HepG2 (cell line): ENCODE data around the gene MCF2L. TPM values are rescaled to one million over a fixed set of nuclear protein-coding genes. Genes with fewer than 3 reads are reported as not detected.

ENCODE experiments used
- ARNTL ChIP-seq: sonication (generic); formaldehyde crosslinking; IDR thresholded peaks from 2 replicates; pipeline ENCODE4 v1.4.0; 2020; ENCODE audit warnings: mild to moderate bottlenecking, missing genetic modification reagents
- BCL6 ChIP-seq: IDR thresholded peaks from 2 replicates; pipeline ENCODE4 v1.6.1; 2016; ENCODE audit warnings: missing genetic modification reagents, missing compliant biosample characterization
- CEBPB ChIP-seq: IDR thresholded peaks from 2 replicates; pipeline ENCODE4 v1.6.1; 2011; ENCODE audit warnings: low read depth, low read length, improper control_type of control experiment, borderline replicate concordance
- GLI4 ChIP-seq: sonication (generic); formaldehyde crosslinking; IDR thresholded peaks from 2 replicates; pipeline ENCODE4 v1.5.1; 2020; ENCODE audit warnings: missing genetic modification reagents, mild to moderate bottlenecking, moderate library complexity, borderline replicate concordance
- HNF1A ChIP-seq, 2 experiments: sonication (generic) in 1 of 2; formaldehyde crosslinking in 1 of 2; IDR thresholded peaks; 2 replicates each; pipeline versions ENCODE4 v1.4.0 to v1.6.1; 2016 to 2020; ENCODE audit warnings: borderline replicate concordance in 1 of 2, low read depth in 1 of 2, mild to moderate bottlenecking in 1 of 2, missing genetic modification reagents in 1 of 2
- HNF4G ChIP-seq, 2 experiments: sonication (generic) in 1 of 2; formaldehyde crosslinking in 1 of 2; IDR thresholded peaks; 2 replicates each; pipeline versions ENCODE4 v1.4.0 to v1.6.1; 2011 to 2020; ENCODE audit warnings: borderline replicate concordance in 2 of 2, low read depth in 2 of 2, mild to moderate bottlenecking in 2 of 2, low read length in 1 of 2, missing genetic modification reagents in 1 of 2, moderate library complexity in 1 of 2
- HOXA3 ChIP-seq: sonication (generic); formaldehyde crosslinking; IDR thresholded peaks from 2 replicates; pipeline ENCODE4 v1.5.0; 2020; ENCODE audit warnings: missing genetic modification reagents
- MYC ChIP-seq: sonication (generic); formaldehyde crosslinking; IDR thresholded peaks from 2 replicates; pipeline ENCODE4 v1.9.0; 2021; ENCODE audit warnings: missing genetic modification reagents, borderline replicate concordance
- REPIN1 ChIP-seq: sonication (generic); formaldehyde crosslinking; IDR thresholded peaks from 2 replicates; pipeline ENCODE4 v1.8.0; 2022; ENCODE audit warnings: missing genetic modification reagents, low read depth, mild to moderate bottlenecking, borderline replicate concordance
- SAP130 ChIP-seq: IDR thresholded peaks from 2 replicates; pipeline ENCODE4 v1.6.1; 2016; ENCODE audit warnings: low read depth
- TBL1XR1 ChIP-seq: fragments of 150-350 bp; IDR thresholded peaks from 2 replicates; pipeline ENCODE4 v1.6.1; 2014; ENCODE audit warnings: borderline replicate concordance, low read length; ENCODE audit not compliant: partially characterized antibody
- ZBTB7A ChIP-seq: sonication (generic); formaldehyde crosslinking; IDR thresholded peaks from 2 replicates; pipeline ENCODE4 v1.8.0; 2022; ENCODE audit warnings: mild to moderate bottlenecking, missing genetic modification reagents
- ZFX ChIP-seq: sonication (generic); formaldehyde crosslinking; IDR thresholded peaks from 2 replicates; pipeline ENCODE4 v1.4.0; 2020; ENCODE audit warnings: mild to moderate bottlenecking, low read depth, missing genetic modification reagents, moderate library complexity
- ZNF20 ChIP-seq: sonication (generic); formaldehyde crosslinking; IDR thresholded peaks from 2 replicates; pipeline ENCODE4 v1.4.0; 2020; ENCODE audit warnings: mild to moderate bottlenecking, moderate library complexity, missing genetic modification reagents
- ZNF619 ChIP-seq: sonication (generic); formaldehyde crosslinking; IDR thresholded peaks from 2 replicates; pipeline ENCODE4 v1.4.0; 2020; ENCODE audit warnings: mild to moderate bottlenecking, missing genetic modification reagents
- polyA plus RNA-seq, 8 experiments: library from polyadenylated mRNA; depleted of rRNA in 3 of 8; stranded (reverse) in 7 of 8; unstranded in 1 of 8; fragments of >200 nt; fragmentation: Illumina TruSeq in 4 of 8; extraction: Trizol in 4 of 8; gene quantifications; 2 replicates each; pipeline versions ENCODE4 v1.2.1 to v1.2.3, GENCODE V29; 2011 to 2016; ENCODE audit warnings: low read depth in 4 of 8, missing spikeins in 1 of 8, mixed read lengths in 1 of 8; ENCODE audit not compliant: insufficient read depth in 1 of 8
- total RNA-seq, 5 experiments: library from RNA; depleted of rRNA; stranded (reverse); fragments of >200 nt; fragmentation: Illumina TruSeq; extraction: Trizol; gene quantifications; 2 replicates each; pipeline ENCODE4 v1.2.3, GENCODE V29; 2016; ENCODE audit warnings: low read depth in 1 of 5
- TF ChIP-seq, protein P1 (sequence below): fragments of 450-650 bp; IDR thresholded peaks from 2 replicates; pipeline ENCODE4 v1.6.1; 2017
- TF ChIP-seq, protein P2 (sequence below): fragments of 450-650 bp; IDR thresholded peaks from 2 replicates; pipeline ENCODE4 v1.6.1; 2016
- TF ChIP-seq, protein P3 (sequence below): sonication (generic); formaldehyde crosslinking; IDR thresholded peaks from 2 replicates; pipeline ENCODE4 v1.4.0; 2020; ENCODE audit warnings: mild to moderate bottlenecking, low read depth, missing genetic modification reagents

The MCF2L gene
- total and polyA plus RNA-seq, 2 of the 13 experiments (the other 11 are each of a cell fraction or from before 2014, with no cell fraction given): 19.4 to 28.4 TPM

DNA sequence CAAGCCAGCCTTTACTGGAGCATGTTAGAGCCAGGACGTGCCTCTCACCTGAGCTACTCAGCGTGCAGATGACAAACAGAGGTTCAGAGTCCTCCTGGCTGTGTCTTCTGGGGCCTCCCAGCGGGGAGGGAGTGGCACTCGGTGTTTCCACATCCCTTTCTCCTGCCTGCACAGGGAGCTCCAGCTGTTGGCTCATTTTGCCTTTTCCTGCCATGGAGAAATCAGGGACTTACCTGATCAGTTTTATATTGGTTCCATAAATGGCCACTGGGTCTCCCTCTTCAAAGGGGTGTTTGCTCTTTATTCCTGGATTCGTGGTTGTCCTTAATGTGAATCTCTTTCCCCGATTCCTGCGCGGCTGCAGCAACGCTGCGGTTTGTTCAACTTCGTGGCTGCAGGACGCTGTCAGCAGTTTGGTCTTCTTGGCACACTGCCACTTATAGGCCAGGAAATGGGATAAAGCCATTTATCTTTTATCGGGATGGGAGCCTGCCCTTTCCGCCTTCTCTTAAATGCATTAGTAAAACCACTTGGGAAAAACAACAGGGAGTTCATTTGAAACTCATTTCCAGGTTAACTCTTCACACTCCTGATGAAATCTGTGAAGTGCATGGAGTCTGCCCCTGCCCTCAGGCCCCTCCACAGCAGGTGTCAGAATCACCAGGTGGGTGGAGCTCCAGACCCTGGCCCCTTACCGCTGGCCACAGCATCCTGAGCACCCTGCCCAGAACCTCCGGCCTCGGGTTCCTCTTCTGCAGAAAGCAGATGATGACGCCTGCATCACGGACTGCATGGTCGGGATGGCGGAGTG lies 39.8 kb upstream of the MCF2L start (continued):
- TF ChIP-seq HNF4G (IDR thresholded peaks at IDR 0.05; ENCODE audit: borderline replicate concordance, low read depth, low read length): peak; percentile 82
- 0 out of 2 replicates have a peak, but pooled peaks have one; percentile 50 for TF ChIP-seq HNF4G (CRISPR knock-in tag; IDR thresholded peaks at IDR 0.05; ENCODE audit: borderline replicate concordance, low read depth)
- no peak for TF ChIP-seq HNF1A (IDR thresholded peaks at IDR 0.05; ENCODE audit: low read depth)
- TF ChIP-seq HNF1A (CRISPR knock-in tag; IDR thresholded peaks at IDR 0.05; ENCODE audit: borderline replicate concordance): peak; percentile 67; the same call in 1 of the 2 replicates
- 0 out of 2 replicates have a peak, but pooled peaks have one; percentile 45 for TF ChIP-seq ARNTL
- TF ChIP-seq SAP130 (CRISPR knock-in tag): peak; percentile 91
- peak; percentile 56; the same call in 1 of the 2 replicates for TF ChIP-seq ZNF619
- peak; percentile 66; the same call in 1 of the 2 replicates for TF ChIP-seq MYC (CRISPR knock-in tag)
- no peak for TF ChIP-seq TBL1XR1
- TF ChIP-seq, protein P1, sequence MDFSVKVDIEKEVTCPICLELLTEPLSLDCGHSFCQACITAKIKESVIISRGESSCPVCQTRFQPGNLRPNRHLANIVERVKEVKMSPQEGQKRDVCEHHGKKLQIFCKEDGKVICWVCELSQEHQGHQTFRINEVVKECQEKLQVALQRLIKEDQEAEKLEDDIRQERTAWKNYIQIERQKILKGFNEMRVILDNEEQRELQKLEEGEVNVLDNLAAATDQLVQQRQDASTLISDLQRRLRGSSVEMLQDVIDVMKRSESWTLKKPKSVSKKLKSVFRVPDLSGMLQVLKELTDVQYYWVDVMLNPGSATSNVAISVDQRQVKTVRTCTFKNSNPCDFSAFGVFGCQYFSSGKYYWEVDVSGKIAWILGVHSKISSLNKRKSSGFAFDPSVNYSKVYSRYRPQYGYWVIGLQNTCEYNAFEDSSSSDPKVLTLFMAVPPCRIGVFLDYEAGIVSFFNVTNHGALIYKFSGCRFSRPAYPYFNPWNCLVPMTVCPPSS: no peak
- 0 out of 2 replicates have a peak, but pooled peaks have one; percentile 39 for TF ChIP-seq GLI4 (CRISPR knock-in tag)
- no peak for TF ChIP-seq ZNF20 (CRISPR knock-in tag)
- TF ChIP-seq REPIN1 (CRISPR knock-in tag): no peak
- TF ChIP-seq CEBPB: peak; percentile 46; the same call in 1 of the 2 replicates
- TF ChIP-seq ZBTB7A (CRISPR knock-in tag): 0 out of 2 replicates have a peak, but pooled peaks have one; percentile 35
- TF ChIP-seq, protein P2, sequence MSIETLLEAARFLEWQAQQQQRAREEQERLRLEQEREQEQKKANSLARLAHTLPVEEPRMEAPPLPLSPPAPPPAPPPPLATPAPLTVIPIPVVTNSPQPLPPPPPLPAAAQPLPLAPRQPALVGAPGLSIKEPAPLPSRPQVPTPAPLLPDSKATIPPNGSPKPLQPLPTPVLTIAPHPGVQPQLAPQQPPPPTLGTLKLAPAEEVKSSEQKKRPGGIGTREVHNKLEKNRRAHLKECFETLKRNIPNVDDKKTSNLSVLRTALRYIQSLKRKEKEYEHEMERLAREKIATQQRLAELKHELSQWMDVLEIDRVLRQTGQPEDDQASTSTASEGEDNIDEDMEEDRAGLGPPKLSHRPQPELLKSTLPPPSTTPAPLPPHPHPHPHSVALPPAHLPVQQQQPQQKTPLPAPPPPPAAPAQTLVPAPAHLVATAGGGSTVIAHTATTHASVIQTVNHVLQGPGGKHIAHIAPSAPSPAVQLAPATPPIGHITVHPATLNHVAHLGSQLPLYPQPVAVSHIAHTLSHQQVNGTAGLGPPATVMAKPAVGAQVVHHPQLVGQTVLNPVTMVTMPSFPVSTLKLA: no peak
- TF ChIP-seq ZFX (CRISPR knock-in tag): peak; percentile 39; the same call in 1 of the 2 replicates
- TF ChIP-seq HOXA3 (CRISPR knock-in tag): peak; percentile 80
- TF ChIP-seq BCL6 (CRISPR knock-in tag): 0 out of 2 replicates have a peak, but pooled peaks have one; percentile 17
- TF ChIP-seq, protein P3, sequence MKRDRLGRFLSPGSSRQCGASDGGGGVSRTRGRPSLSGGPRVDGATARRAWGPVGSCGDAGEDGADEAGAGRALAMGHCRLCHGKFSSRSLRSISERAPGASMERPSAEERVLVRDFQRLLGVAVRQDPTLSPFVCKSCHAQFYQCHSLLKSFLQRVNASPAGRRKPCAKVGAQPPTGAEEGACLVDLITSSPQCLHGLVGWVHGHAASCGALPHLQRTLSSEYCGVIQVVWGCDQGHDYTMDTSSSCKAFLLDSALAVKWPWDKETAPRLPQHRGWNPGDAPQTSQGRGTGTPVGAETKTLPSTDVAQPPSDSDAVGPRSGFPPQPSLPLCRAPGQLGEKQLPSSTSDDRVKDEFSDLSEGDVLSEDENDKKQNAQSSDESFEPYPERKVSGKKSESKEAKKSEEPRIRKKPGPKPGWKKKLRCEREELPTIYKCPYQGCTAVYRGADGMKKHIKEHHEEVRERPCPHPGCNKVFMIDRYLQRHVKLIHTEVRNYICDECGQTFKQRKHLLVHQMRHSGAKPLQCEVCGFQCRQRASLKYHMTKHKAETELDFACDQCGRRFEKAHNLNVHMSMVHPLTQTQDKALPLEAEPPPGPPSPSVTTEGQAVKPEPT (CRISPR knock-in tag): peak; percentile 69; the same call in 1 of the 2 replicates
